MCF 10A (cell line): ENCODE data around the gene NUP54. TPM values are rescaled to one million over a fixed set of nuclear protein-coding genes. Genes with fewer than 3 reads are reported as not detected.

Source experiments
- BruUV-seq: library from RNA; stranded (reverse); fragments of 400-500 nt; replicated peaks from 2 replicates; lab custom pipeline; 2021; lab: Mats Ljungman, UMichigan
- CTCF ChIA-PET: fragments of 300-600 bp; sonication (Branson Sonifier 250); formaldehyde crosslinking; extraction: SDS; loops from one replicate; lab custom pipeline; 2021; ENCODE audit warnings: antibody characterized with exemption, inconsistent platforms; lab: Yijun Ruan, JAX
- POLR2A ChIA-PET: fragments of 300-600, 350-650 bp; sonication (Branson Sonifier 250); formaldehyde crosslinking; extraction: SDS; loops from one replicate; lab custom pipeline; 2020; ENCODE audit warnings: antibody characterized with exemption, inconsistent platforms; lab: Yijun Ruan, JAX
- DNase-seq: peaks from one replicate; pipeline ENCODE4 v3.0.0-alpha.2; 2018; ENCODE audit not compliant: unreplicated experiment
- H3K27ac Mint-ChIP-seq: one replicate; pipeline ENCODE4 v1.8.0; 2022; ENCODE audit warnings: mild to moderate bottlenecking, low read depth, mixed read lengths; ENCODE audit not compliant: unreplicated experiment
- H3K27me3 Mint-ChIP-seq: one replicate; pipeline ENCODE4 v1.8.0; 2022; ENCODE audit warnings: mixed read lengths; ENCODE audit not compliant: insufficient read depth, unreplicated experiment
- H3K36me3 Mint-ChIP-seq: one replicate; pipeline ENCODE4 v1.8.0; 2022; ENCODE audit warnings: mild to moderate bottlenecking, moderate library complexity, mixed read lengths; ENCODE audit not compliant: insufficient read depth, unreplicated experiment
- H3K4me1 Mint-ChIP-seq: one replicate; pipeline ENCODE4 v1.8.0; 2022; ENCODE audit warnings: mixed read lengths; ENCODE audit not compliant: insufficient read depth, unreplicated experiment
- H3K4me3 Mint-ChIP-seq: one replicate; pipeline ENCODE4 v1.8.0; 2022; ENCODE audit warnings: mild to moderate bottlenecking, moderate library complexity, mixed read lengths; ENCODE audit not compliant: unreplicated experiment
- H3K9me3 Mint-ChIP-seq: one replicate; pipeline ENCODE4 v1.8.0; 2022; ENCODE audit warnings: mixed read lengths; ENCODE audit not compliant: unreplicated experiment
- intact Hi-C: fragments of 100-400 bp; cut with micrococcal nuclease; formaldehyde crosslinking; loops from 2 replicates; pipeline ENCODE4 v1.14.1; 2022
- total RNA-seq: library from RNA; stranded (reverse); gene quantifications from 2 replicates; pipeline ENCODE4 v1.2.3, GENCODE V29; 2022
- TF ChIP-seq, protein P1 (sequence below): fragments of 200-600 bp; IDR thresholded peaks from one replicate; pipeline ENCODE4 v1.8.0; 2022; ENCODE audit warnings: antibody characterized with exemption, mild to moderate bottlenecking; ENCODE audit not compliant: unreplicated experiment

NUP54 gene
- total RNA-seq, 1 experiment from 2014 or later = 51.5 TPM

DNA sequence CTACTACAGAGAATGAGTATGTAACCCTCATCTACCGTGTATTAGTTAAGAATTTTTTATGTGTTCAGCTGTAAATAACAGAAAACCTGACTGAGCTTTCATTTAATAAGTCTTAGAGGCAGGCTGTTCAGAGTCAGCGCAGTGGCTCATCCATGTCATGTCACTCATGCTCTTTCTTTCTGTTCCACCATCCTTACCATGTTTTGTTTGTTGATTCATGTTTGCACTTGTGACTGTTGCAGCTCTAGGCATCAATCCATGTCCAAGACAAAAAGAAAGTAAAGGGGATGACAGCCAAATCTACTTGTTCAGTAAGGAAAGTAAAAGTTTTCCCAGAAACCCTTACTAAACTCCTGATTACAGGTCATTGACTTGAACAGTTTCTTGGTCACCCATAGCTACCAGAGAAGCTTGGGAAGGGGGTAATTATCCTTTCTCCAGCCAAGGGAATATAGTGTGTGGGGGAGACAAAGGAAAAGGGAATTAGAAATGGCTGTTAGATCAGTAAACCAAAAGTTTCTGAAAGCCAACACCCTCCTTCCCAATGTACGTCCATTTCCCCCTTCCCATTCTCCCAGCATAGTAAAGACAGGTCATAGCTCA, 64.7 kb downstream of the NUP54 start:
- DNase-seq = no peak
- CTCF ChIA-PET = interaction anchor here (0.5 to 8.1 kb wide), 8 partner anchors 9 to 187 kb away, joined by 3 to 128 read pairs (median 4); partner anchors contain the start of genes ART3 and SDAD1
- no peaks in the 10 kb centered on the region for H3K27me3 Mint-ChIP-seq
- POLR2A ChIA-PET = interaction anchor here (0.7 to 2.7 kb wide), 9 partner anchors 9 to 133 kb away, joined by 3 to 12 read pairs (median 5); partner anchors contain the start of genes ART3, NUP54 and SDAD1
- H3K27ac Mint-ChIP-seq = no peak overlapping the region
- BruUV-seq = no TSS peak
- no peaks in the 10 kb centered on the region for H3K9me3 Mint-ChIP-seq
- H3K36me3 Mint-ChIP-seq = no peaks in the 10 kb centered on the region
- H3K4me3 Mint-ChIP-seq = no peak overlapping the region
- H3K4me1 Mint-ChIP-seq = peaks cover 8% of the 10 kb centered on the region
- TF ChIP-seq, protein P1, sequence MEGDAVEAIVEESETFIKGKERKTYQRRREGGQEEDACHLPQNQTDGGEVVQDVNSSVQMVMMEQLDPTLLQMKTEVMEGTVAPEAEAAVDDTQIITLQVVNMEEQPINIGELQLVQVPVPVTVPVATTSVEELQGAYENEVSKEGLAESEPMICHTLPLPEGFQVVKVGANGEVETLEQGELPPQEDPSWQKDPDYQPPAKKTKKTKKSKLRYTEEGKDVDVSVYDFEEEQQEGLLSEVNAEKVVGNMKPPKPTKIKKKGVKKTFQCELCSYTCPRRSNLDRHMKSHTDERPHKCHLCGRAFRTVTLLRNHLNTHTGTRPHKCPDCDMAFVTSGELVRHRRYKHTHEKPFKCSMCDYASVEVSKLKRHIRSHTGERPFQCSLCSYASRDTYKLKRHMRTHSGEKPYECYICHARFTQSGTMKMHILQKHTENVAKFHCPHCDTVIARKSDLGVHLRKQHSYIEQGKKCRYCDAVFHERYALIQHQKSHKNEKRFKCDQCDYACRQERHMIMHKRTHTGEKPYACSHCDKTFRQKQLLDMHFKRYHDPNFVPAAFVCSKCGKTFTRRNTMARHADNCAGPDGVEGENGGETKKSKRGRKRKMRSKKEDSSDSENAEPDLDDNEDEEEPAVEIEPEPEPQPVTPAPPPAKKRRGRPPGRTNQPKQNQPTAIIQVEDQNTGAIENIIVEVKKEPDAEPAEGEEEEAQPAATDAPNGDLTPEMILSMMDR = no peak
- intact Hi-C loops = no loop called here

DNA sequence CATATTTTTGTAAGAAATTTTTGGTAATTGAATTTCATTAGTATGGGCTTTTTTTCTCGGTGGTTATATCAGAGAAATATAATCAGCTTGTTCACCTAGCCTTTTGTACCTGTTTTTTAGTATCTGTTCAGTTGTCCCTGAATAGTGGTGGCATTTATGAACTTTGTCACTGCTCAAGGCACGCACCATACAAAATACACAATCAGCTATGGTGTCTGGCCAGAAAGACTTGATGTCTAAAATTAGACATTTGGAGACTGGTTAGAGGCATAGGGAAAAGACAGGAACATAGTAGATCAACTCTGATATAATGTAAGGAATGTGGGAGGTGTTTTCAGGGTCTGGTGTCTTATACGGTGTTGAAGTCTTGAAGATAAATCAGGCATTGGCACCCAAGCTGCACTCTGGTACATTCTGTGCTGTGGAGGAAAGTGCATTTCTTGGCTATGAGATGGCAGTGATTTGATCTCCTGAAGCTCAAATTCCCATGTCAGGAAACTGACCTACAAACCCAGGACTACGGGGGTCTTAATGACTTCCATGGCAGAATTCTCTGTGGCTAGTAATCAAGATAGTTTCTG, 70.1 kb downstream of the NUP54 start:
- intact Hi-C loops = no loop called here
- Mint-ChIP-seq H3K27me3 (no peaks in the 10 kb centered on the region), H3K36me3 (no peaks in the 10 kb centered on the region), H3K9me3 (no peaks in the 10 kb centered on the region), H3K4me1 (no peaks in the 10 kb centered on the region), H3K4me3 (no peak overlapping the region), H3K27ac (no peak overlapping the region)
- ChIA-PET POLR2A (interaction anchor here (0.6 to 1.3 kb wide), 4 partner anchors 8 to 682 kb away, joined by 3 to 7 read pairs (median 3); no protein-coding TSS in a partner anchor), CTCF (interaction anchor here (0.6 to 1.9 kb wide), 3 partner anchors 9 to 182 kb away, joined by 3 to 10 read pairs (median 3); no protein-coding TSS in a partner anchor)
- TF ChIP-seq, protein P1 = no peak
- no TSS peak for BruUV-seq
- no peak for DNase-seq

DNA sequence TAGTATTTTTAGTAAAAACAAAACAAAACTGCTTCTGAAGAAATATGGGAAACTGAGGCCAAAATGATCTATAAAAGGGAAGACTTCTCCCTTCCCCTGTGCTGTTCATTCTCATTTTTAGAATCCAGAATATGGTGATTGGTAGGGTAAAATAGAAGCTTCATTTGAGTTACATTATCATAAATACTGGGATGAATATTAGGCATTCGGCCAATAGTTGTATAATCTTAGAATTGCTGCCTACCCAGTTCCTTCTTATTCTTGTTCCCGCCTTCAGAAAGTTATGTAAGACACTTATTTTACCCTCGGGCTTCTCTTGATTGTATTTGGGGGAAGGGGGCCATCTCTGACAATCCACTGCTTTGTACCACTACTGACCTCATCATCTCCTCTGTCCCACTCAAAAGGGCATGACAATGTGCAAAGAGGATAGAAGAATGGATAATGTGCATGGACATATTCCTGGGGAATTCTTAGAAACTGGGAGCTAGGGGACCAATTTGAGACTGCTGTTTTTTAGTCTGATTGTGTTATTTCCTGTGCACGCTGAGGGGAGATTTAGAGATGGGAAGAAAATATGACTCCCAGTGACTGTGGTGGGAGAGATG, 73.1 kb downstream of the NUP54 start:
- CTCF ChIA-PET = interaction anchor here (0.6 to 1.5 kb wide), 4 partner anchors 9 to 81 kb away, joined by 3 to 5 read pairs (median 4); no protein-coding TSS in a partner anchor

More for the DNA sequence above, 73.1 kb downstream of the NUP54 start:
- TF ChIP-seq, protein P1 = no peak
- Mint-ChIP-seq H3K27ac (no peak overlapping the region), H3K27me3 (no peaks in the 10 kb centered on the region), H3K36me3 (no peaks in the 10 kb centered on the region), H3K4me3 (no peak overlapping the region), H3K4me1 (no peaks in the 10 kb centered on the region), H3K9me3 (no peaks in the 10 kb centered on the region)
- POLR2A ChIA-PET = interaction anchor here (2.1 to 2.6 kb wide), 2 partner anchors 9 to 12 kb away, joined by 8 to 12 read pairs; no protein-coding TSS in a partner anchor
- BruUV-seq = no TSS peak
- DNase-seq = no peak
- intact Hi-C loops = no loop called here
